ENCODE data around the gene ORM1. TPM values are rescaled to one million over a fixed set of nuclear protein-coding genes. Genes with fewer than 3 reads are reported as not detected.

Gene ORM1
- total RNA-seq, 1 donor from 2014 or later: 0.64 TPM

GRCh38 chr9:114341152-114341830, 18.4 kb downstream of the ORM1 start:
- DNase-seq (ENCODE audit: low spot score): no peak

GRCh38 chr9:114341991-114342390, 19.1 kb downstream of the ORM1 start:
- no peak for DNase-seq (ENCODE audit: low spot score)

DNA sequence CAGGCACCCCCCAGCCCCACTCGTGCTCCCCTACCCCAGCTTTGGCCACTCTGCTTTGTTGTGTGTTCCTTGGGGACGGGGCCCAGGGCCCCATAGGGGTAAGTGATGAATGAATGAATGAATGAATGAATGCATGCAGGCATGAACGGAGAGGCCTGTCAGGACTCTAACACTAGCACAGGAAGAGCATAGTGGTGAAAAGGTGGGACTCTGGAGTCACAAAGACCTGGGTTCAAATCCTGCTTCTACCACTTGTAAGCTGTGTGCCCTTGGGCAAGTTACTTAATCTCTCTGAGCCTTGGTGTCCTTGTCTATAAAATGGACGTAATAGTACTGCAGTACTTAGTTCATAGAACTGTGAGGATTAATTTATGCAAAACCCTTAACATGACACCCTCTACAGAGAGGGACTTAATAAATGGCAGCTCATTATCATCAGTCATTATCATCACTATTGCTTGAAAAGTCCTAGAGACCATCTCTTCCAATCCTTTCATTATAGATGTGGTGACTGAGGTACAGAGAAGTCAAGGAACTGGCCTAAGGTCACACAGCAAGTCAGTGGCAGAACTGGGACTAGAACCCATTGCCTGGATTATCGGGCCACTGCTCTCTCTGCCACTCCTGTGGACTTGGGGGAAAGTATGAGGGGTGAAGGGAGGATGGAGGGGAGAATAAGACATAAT, 20.0 kb downstream of the ORM1 start:
- DNase-seq (ENCODE audit: low spot score): no peak

GRCh38 chr9:114343471-114344187, 20.7 kb downstream of the ORM1 start:
- DNase-seq (ENCODE audit: low spot score): no peak

- DNase-seq (ENCODE audit: low spot score): no peak
These were observed 21.3 kb downstream of the ORM1 start for GRCh38 chr9:114344188-114344566.

DNA sequence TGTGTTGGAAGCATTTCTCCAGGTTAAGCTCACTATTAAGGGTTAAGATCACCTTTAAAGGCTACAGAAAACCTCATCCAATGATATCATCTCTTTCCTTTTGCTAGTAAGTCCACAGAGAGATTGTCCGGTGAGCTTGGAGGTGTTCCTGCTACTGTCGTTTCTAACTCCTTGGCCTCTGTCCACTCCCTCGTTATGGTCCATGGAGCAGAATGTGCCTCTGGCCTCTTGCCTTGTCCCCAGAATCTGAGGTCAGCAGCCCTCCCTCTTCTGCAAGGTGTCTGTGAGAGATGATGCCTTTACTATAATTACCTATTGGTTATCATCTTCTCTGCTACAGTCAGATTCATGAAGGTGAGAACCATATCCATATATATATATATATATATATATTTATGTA, 21.8 kb downstream of the ORM1 start:
- no peak for DNase-seq (ENCODE audit: low spot score)

- no peak for DNase-seq (ENCODE audit: low spot score)
These were observed 22.7 kb downstream of the ORM1 start for GRCh38 chr9:114345493-114346065.

DNA sequence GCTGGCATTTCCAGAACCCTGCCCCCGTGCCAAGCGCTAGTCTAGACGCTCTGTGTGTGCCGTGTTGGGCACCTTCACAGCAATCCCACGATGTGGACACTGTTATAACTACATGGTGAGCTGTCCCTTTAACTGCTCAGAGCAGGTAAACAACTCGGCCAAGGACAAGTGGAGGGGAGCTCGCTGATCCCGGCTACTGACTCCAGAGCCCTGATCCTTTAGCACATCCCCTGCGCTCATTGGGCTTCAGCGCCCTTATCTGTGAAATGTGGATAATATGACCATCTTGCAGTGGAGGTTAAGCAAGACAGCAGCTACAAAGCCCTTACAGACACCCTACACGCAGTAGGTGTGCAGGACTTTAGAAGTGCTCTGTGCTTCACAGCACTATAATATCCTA, 23.2 kb downstream of the ORM1 start:
- DNase-seq (ENCODE audit: low spot score): no peak

DNA sequence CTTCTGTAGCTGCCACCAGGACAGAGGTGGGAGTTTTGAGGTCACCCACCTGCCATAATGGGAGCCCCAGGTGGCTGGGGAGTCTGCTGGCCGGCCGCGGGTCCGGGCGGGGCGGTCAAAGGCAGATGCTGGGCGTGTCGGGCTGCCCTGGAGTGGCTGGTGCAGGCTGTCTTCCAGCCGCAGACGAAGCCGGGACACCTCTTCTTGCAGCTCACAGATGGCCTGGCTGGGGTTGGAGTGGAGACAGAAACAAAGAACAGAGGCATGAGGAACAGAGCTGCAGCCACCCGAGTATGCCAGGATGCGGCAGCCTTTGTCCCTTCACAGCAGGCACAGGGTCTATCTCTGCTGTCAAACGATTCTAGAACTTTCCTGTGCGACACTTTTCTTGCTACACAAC, 24.8 kb downstream of the ORM1 start:
- no peak for DNase-seq (ENCODE audit: low spot score)

GRCh38 chr9:114348261-114348905, 25.5 kb downstream of the ORM1 start:
- DNase-seq (ENCODE audit: low spot score): no peak

DNA sequence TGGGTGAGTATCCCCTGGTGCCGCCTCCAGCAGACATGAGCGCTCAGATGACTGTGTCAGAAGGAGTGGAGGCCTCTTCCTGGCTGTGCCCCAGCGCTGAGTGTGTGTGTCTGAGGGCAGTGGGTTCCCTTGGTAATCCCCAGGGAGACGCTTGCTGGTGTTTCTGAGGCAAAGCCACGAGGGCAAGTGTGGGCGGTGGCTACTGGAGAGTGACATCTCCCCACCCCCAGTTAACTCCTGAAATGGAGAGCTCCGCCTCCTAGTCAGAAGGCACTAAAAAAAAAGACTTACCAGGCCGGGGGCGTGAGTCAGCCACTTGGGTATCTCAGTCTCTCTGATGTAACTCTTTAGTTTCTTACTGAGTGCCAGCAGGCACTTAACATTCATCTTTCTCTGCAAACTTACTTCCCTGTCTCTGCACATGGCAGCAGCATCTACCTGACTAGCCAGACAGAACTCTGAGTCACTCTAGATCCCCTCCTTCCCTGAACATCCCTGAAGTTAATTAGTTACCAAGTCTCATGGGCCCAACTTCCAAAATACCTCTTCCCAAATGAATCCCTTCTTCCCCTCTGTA, 26.1 kb downstream of the ORM1 start:
- no peak for DNase-seq (ENCODE audit: low spot score)

- DNase-seq (ENCODE audit: low spot score): no peak
These were observed 27.0 kb downstream of the ORM1 start for GRCh38 chr9:114349713-114350480.

DNA sequence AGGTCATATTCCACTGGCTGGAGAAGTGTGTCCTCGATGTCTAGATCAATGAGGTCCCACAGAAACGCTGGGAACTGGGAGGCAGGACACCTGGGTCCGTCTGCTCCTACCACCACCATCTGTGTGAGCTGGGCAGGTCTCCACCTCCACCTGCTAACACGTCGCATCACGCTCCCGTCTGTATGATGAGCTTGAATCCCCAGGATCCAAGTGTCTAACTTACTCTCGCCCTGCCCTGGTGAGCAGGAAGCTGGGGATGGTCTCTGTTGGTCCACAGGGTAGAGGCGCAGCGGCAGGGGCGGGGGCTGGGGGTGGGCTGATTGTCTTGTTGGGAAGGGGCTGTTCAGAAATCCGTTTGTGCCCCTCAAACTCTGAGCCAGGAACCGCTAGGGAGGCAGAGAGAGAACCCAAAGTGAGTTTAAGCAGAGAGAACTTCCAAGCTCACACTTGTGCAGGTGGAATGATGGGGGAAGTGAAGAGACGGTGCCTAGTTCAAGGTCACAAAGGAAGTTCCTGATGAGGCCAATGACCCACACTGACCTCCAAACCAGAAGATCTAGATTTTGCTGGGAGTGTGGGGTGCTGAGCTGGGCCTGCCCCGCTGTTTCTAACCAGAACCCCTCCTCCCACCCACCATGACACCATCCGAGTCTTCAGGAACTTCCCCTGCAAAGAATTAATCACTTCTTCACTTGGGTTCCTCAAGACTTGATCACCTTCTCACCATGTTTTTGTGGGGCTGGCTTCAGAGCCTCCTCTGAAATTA, 27.9 kb downstream of the ORM1 start:
- DNase-seq (ENCODE audit: low spot score): no peak

DNA sequence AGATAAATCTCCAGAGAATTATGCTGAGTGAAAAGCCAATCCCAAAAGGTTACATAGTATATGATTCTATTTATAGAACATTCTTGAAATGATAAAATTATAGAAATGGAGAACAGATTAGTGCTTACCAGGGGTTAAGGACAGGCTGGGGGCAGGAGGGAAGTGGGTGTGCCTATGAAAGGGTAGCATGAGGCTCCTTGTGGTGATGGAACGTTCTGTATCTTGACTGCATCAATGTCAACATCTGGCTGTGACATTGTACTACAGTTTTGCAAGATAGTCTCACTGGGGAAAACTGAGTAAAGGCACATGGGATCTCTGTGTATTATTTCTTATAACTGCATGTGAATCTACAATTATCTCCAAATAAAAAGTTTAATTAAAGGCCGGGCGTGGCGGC, 29.0 kb downstream of the ORM1 start:
- no peak for DNase-seq (ENCODE audit: low spot score)

DNA sequence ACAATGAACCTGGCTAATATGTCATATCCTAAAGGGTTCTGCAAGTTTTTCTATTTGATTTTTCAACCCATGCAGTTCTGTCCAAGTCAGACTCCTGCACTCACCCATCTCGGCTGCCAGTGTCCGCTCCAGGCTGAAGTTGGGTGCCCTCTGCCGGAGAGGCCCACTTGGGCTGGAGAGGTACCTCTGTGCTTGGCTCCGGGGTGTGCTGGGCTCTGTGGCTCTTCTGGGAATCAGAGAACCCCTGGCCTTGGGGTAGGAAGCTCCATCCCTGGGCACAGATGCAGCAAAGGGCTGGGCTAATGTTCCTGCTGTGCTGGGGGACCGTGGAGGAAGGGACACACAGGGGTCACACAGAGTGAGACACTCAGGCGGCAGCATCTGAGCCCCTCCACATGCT, 32.9 kb downstream of the ORM1 start:
- no peak for DNase-seq (ENCODE audit: low spot score)

- DNase-seq (ENCODE audit: low spot score): no peak
These were observed 33.9 kb downstream of the ORM1 start for GRCh38 chr9:114356792-114357191.

DNA sequence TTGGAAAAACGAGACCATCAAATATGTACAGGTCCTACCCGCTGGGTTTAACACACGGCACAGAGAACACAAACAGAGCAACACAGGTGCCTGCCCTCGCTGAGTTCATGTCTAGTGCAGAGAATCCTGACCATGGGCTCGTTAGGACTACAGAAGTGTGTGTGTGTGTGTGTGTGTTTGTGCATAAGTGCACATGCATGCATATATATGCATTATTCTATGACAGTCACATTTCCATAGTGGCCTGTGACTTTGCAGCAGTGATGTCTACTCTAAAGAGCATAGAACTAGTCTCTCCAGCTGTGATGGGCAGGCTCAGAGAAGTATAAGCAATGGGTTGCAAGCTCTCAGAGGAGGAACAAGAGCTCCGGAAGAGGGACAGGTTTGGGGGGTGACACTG, 34.5 kb downstream of the ORM1 start:
- DNase-seq (ENCODE audit: low spot score): no peak

GRCh38 chr9:114357911-114358328, 35.0 kb downstream of the ORM1 start:
- no peak for DNase-seq (ENCODE audit: low spot score)

- DNase-seq (ENCODE audit: low spot score): no peak
These were observed 36.9 kb downstream of the ORM1 start for GRCh38 chr9:114359801-114360200.

DNA sequence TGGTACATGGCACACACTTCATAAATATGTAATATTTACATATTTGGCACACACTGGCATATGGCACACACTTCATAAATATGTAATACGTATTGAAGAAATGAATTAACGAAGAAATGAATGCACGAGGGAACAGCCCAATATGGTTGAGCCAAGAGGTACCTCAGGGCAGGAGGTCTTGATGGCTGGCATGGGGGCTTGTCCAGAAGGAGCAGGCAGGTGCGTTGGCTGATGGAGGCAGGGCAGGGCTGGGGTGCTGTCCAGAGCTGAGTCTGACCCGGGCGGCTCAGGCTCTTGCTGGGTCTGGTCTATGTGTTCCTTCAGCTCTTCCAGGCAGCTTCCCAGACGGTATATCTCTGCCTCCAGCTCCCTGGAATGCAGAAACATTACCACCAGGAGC, 38.6 kb downstream of the ORM1 start:
- no peak for DNase-seq (ENCODE audit: low spot score)
